Fibroblast of skin of back (primary cell): ENCODE results near the gene SPPL3.
A peak's percentile ranks its signal among the peaks of the same experiment; 100 is the strongest.
"Not testable (repeated sequence)": the region's sequence is repeated elsewhere in the genome, so short reads cannot be mapped to it uniquely, and the experiment has no call there.

Experiments
- DNase-seq: peaks from one replicate; pipeline ENCODE4 v3.0.0-alpha.2; 2013

Gene SPPL3

DNA sequence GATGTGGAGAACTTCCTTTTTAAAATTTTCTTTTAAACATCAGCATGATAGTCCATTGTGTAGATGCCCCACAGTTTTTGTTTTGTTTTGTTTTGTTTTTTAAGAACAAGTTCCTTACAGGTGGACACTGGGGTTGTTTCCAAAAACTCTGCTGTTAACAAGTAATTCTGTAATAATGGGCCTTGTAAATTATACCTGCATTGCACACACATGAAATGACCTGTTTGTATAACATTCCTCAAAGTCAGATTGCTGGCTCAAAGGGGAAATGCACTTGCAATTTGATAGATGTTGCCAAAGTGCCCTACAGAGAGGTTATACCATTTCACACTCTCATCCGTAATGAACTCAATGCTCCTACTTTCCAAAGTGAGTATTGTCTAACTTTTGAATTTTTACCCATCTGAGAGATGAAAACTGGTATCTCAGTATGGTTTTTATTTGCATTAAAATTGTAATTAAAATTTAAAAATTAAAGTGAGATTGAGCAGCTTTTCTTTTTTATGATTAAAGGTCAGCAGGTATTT lies 89.2 kb downstream of the SPPL3 start:
- no peak for DNase-seq

DNA sequence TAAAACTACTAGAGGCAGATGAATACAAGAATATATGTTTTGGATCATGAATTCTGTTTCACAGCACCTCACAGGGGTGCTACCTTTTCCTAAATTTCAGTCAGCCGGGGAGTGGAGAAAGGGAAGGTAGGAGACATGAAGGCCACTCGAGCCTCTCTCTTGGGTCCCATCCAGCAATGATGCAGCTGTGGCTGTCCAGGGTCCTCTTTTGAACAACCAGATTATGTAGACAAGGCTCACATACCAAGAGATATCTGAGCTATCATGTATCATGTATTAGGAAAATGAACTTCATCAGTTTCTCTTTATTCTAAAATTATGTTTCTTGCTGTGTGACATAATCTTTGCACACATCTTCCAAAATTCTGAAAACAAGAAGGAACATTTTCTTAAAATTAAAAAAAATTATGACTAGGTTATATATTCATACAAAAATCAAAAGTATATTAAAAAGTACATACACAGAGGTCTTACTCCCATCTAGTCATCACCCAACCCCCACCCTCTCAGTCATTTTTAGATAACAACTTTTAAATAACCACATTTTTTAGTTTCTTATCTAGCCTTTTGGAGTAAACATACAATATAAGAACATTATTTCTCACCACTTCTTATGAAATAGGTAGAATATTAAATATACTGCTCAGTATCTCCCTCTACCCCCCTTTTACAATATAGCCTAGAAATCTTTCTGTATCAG lies 89.8 kb downstream of the SPPL3 start:
- DNase-seq: no peak

GRCh38 chr12:120813588-120814153 lies 90.5 kb downstream of the SPPL3 start:
- no peak for DNase-seq

DNA sequence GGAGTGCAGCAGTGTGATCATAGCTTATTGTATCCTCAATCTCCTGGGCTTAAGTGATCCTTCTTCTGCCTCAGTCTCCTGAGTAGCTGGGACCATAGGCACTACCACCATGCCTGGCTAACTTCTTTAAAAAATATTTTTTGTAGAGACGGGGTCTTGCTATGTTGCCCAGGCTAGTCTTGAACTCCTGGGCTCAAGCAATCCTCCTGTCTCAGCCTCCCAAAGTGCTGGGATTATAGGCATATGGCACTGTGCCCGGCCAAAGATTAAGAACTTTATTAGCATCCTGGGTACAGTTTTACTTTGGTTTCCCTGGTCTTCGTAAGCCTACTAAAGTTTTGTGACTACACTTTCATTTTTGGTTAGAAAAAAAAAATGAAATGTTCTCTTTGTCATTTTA lies 94.1 kb downstream of the SPPL3 start:
- DNase-seq: no peak

DNA sequence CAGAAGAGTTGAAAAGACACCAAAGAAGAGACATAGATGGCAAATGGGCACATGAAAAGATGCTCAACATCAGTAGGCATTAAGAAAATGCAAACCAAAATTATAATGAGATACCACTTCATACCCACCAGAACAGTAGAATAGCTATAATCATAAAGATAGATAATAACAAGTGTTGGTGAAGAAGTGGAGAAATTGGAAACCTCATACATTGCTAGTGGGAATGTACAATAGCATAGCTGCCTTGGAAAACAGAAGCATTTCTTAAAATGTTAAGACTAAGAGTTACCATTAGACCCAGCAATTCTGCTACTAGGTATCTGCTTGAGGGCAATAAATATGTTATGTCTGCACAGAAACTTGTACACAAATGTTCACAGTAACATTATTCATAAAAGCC lies 99.7 kb downstream of the SPPL3 start:
- DNase-seq: no peak

DNA sequence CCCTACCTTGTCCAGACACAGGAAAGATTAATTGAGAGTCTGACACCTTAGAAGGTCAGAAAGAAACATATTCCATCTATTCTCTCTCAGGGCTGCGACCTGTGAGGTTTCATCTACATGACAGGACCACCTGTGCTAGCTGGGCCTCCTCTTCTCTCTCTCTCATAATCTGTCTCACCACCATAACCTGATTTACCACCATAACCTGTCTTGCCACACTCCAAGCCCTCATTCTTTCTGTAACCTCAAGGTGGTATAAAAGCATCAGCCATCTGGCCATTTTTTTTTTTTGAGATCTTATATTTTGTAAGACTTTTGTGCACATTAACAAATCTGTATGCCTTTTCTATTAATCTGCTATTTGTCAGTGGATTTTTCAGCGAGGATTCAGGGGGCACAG lies 103.0 kb downstream of the SPPL3 start:
- no peak for DNase-seq

DNA sequence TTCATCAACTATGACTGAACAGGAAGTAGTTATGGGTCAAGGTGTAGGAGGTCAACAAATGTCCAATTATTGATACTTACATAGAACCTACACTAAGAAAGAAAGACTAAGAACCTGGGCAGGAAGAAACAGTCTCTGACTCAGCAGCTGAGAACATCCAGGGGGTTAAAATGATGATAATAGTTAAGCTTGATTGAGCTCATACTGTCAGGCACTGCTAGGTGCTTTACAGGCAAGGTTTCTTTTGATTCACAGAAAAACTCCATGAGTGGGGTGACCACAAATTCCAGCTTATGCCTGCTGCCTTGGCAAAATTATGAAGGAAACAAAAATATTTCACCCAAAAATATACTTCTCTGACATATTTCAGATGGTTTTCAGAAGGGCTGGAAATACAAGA lies 103.5 kb downstream of the SPPL3 start:
- DNase-seq: no peak

DNA sequence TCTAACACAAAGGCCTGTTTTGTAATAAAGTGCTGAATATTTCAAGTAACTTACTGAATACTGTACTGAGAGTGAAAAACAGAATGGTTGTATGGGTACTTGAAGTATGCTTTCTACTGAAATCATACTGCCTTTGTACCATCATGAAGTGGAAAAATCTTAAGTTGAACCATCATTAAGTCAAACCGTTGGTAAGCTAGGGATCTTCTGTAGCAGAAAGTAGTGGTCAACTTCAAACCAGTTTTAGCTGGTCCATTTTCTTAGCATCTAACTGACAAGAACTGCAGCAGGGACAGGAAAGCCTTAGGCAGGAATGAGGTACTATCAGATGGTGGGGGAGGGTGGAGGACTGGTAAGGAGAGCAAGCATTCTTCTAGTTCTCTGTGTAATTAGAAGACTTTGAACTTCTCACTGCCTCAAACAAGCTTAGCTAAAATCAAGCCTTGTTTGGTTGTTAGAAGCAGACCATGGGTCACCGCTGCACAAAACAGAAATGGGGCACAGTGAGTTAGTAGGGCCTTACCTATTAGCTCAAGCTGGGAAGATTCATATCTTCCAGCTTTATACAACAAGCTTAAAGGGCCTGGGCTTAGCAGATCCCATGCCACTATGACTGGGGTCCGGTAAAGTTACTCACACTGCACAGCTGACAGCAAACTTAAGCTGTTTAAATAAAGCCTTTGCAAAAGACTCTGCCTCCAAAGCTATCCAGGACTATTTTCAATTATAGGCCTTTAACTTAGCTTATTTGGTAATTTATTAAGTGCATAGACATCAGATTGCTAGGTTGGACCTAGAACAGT lies 104.7 kb downstream of the SPPL3 start:
- no peak for DNase-seq

GRCh38 chr12:120798696-120799095 lies 105.5 kb downstream of the SPPL3 start:
- DNase-seq: no peak

DNA sequence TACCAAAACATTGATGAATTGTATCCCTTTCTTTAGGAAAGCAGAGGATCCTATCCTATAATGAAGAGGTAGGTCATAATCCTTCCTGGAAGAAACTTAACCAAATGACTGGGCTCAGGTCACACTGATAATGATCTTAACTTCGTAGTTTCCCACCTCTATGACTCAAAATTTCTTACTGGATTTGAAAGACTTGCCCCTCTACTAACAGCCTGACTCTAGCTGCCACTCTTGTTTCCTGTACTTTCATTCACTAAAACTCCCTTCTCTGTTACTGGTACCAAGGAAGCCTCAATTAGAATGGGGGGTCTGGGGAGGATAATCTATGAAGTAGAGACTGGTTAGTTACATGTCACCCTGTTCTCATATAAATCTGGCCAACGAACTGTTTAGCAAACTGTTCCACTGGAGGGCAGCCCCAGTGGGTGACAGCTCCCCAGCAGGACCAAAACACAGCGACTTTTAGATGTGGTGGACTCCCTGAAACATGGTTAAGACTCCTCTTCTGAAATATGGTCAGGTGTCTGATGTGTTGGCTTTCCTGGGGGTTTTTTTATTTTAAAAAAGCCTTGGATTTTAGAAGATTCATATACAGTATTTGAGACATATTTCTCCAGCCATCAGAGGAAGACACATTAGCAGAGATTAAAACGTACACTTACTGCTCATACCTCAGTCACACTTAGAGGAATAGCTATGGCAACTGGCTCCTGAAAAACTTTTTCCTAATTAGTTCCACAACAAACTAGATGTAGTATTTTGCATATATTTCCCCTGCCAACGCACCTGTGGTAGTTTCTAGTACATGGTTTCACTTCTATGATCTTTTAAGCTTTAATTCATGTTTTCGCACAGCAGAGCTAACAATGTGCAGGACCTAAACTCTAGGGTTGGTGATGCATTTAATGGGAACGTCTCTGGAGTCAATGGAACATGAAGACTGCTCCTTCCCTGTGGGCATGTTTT lies 106.2 kb downstream of the SPPL3 start:
- DNase-seq: no peak

- DNase-seq: no peak
Observed at GRCh38 chr12:120795441-120796178, 108.5 kb downstream of the SPPL3 start.

DNA sequence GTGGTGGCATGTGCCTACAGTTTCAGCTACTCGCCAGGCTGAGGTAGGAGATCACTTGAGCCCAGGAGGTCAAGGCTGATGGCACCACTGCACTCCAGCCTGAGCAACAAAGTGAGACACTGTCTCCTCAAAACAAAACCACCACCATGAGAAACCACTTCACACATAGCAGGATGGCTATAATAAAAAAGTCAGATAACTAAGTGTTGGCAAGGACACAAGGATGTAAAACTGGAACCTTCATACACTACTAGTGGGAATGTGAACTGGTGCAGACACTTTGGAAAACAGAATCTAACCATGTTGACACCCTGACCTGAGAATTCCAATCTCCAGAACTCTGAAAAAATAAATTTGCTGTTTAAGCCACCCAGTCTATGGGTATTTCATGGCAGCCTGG lies 110.8 kb downstream of the SPPL3 start:
- no peak for DNase-seq

- DNase-seq: not testable (repeated sequence)
Observed at GRCh38 chr12:120792456-120792855, 111.7 kb downstream of the SPPL3 start.

GRCh38 chr12:120791669-120792176 lies 112.4 kb downstream of the SPPL3 start:
- no peak for DNase-seq

- DNase-seq: no peak
Observed at GRCh38 chr12:120790114-120790513, 114.0 kb downstream of the SPPL3 start.

DNA sequence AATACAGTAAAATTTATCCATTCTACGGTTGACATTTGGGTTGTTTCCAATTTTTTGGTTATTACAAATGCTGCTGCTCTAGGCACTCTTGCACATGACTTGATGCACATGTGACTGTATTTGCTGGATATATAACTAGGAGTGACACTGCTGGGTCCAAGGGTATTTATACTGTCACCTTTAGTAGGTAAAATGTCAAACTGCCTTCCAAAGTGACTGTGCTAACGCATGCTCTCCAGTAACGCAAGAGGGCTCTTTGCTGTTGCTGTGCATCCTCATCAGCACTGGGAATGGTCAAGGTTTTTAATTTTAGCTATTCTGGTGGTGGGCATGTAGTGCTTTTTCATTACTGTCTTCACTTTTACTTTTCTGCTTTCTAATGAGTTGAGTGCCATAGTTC lies 116.3 kb downstream of the SPPL3 start:
- DNase-seq: no peak

DNA sequence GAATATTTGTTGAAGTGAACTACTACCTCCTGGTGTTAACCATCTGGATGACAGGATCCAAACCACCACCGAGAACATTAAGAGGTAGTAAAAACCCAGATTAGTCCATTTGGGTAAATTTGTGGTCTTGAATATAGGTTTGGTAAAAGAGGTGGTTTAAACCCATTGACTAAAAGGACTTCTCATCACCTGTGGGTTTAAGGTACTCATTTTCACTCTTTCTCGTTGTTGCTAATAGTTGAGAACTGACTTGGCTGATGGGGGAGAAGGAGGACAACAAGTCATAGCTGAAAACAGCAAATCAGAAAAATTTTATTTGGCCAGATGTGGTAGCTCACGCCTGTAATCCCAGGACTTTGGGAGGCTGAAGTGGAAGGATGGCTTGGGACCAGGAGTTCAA lies 119.4 kb downstream of the SPPL3 start:
- no peak for DNase-seq

DNA sequence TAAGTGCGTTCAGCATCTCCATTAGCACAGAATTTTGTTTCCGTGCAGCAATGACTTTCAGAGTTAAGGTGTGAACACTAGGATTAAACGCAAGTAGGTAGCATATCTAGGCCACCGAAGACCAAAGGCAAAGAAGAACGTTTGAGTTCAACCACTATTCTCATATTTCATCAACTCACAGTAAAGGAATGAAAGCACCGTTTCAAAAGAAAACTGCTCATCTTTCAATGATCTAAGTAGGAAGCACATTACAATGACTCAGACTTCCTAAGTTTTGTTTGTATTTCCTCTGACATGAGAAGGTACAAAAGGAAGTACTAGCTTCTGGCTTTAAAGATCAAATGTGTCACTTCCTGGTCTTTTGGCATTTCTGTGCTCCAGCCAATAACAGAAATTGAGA lies 121.0 kb downstream of the SPPL3 start:
- DNase-seq: peak; percentile 49

DNA sequence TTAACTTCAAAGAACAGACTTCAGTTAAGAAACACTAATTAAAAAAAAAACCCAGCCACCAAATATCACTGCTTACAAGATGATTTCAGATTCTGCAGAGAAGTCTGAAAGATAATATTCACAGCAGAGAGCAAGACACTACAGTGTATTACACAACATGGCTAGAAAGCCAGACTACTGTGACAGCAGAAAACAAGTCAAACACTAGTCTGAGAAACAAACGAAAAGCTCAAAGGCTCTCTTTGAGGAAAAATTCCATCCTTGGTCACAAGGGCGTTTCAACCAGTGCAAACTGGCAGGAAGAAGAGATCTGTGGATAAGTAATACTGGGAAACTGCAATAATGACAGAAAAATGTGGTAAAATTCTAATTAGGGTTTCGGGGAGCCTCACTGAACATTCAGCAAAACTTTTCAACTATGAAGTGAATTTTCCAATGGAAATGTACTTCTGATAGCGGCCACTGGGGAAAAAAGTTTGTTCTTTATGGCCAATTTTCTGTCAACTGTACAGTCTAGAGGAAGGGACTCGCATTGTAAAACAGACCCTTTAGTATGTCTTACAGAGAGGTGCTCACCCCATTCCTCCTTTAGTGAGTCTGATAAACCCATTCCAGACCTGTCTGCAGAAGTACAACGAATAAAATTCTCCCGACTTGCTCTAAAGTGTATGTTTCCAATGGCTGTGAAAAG lies 128.2 kb downstream of the SPPL3 start:
- DNase-seq: no peak

- no peak for DNase-seq
Observed at GRCh38 chr12:120774169-120774916, 129.8 kb downstream of the SPPL3 start.
